Upper lobe of right lung (tissue), 1 donor: Measurements from ENCODE around the gene SMIM23. TPM values are rescaled to one million over a fixed set of nuclear protein-coding genes. Genes with fewer than 3 reads are reported as not detected.

Experiments
- ATAC-seq: fragments of 200-7000 bp; cut with Tn5 transposase; one replicate; pipeline ENCODE4 v1.9.1; 2020; ENCODE audit warnings: mild to moderate bottlenecking, moderate library complexity
- DNase-seq: peaks from one replicate; pipeline ENCODE4 v3.0.0-alpha.2; 2020
- H3K27ac ChIP-seq: fragments of 200-600 bp; one replicate; pipeline ENCODE4 v1.8.0; 2022
- H3K27me3 ChIP-seq: fragments of 200-600 bp; one replicate; pipeline ENCODE4 v1.8.0; 2022; ENCODE audit warnings: mild to moderate bottlenecking
- H3K36me3 ChIP-seq: fragments of 200-600 bp; one replicate; pipeline ENCODE4 v1.8.0; 2022
- H3K4me1 ChIP-seq: fragments of 200-600 bp; one replicate; pipeline ENCODE4 v1.8.0; 2022
- H3K4me3 ChIP-seq: fragments of 200-600 bp; one replicate; pipeline ENCODE4 v1.8.0; 2022; ENCODE audit warnings: mild to moderate bottlenecking
- H3K9me3 ChIP-seq: fragments of 200-600 bp; one replicate; pipeline ENCODE4 v1.8.0; 2022
- intact Hi-C: fragments of 100-400 bp; cut with DNase I; formaldehyde crosslinking; loops from one replicate; pipeline ENCODE4 v1.11.0; 2022
- total RNA-seq: library from RNA; stranded (reverse); fragmentation: NEBNext Ultra II Directional; extraction: Animal tissue kit (Norgen Biotek cat#: 25700); gene quantifications from one replicate; pipeline ENCODE4 v1.2.1, GENCODE V29; 2021
- TF ChIP-seq, protein P1 (sequence below): fragments of 200-600 bp; IDR thresholded peaks from one replicate; pipeline ENCODE4 v1.8.0; 2022; ENCODE audit warnings: antibody characterized with exemption
- donor health status: DM: no; HTN: yes; CAD: no; lungs with severe emphysema.

Gene SMIM23
- total RNA-seq, 1 donor from 2014 or later = not detected

GRCh38 chr5:171839112-171839511 is 53.5 kb downstream of the SMIM23 start:
- no peak for ATAC-seq
- Histone ChIP-seq H3K27me3 (no peaks in the 10 kb centered on the region), H3K27ac (no peak overlapping the region), H3K9me3 (no peaks in the 10 kb centered on the region), H3K36me3 (no peaks in the 10 kb centered on the region), H3K4me1 (peaks cover 9% of the 10 kb centered on the region), H3K4me3 (no peak overlapping the region)
- intact Hi-C loops = no loop called here
- TF ChIP-seq, protein P1, sequence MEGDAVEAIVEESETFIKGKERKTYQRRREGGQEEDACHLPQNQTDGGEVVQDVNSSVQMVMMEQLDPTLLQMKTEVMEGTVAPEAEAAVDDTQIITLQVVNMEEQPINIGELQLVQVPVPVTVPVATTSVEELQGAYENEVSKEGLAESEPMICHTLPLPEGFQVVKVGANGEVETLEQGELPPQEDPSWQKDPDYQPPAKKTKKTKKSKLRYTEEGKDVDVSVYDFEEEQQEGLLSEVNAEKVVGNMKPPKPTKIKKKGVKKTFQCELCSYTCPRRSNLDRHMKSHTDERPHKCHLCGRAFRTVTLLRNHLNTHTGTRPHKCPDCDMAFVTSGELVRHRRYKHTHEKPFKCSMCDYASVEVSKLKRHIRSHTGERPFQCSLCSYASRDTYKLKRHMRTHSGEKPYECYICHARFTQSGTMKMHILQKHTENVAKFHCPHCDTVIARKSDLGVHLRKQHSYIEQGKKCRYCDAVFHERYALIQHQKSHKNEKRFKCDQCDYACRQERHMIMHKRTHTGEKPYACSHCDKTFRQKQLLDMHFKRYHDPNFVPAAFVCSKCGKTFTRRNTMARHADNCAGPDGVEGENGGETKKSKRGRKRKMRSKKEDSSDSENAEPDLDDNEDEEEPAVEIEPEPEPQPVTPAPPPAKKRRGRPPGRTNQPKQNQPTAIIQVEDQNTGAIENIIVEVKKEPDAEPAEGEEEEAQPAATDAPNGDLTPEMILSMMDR = no peak
- no peak for DNase-seq

DNA sequence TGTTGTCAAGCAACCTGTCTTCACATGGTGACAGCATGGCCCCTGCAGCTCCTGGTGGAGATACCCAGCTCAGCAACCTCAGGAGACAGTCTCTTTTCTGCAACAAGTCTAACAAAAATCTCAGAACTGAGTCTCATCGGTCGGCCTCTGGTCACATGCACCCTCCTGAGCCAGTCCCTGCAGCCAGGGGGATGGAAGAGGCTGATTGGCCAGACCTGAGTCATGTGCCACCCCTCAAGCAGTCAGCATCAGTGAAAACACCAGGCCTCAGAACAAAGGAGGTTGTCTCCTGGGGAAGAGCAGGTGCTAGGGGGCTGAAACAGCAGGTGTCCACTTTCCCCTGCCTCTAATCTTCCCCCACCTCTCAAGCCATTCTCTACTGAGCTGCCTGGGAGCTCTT is 54.4 kb downstream of the SMIM23 start:
- no peaks in the 10 kb centered on the region for H3K9me3 ChIP-seq
- TF ChIP-seq, protein P1 = no peak
- no peaks in the 10 kb centered on the region for H3K36me3 ChIP-seq
- peaks cover 9% of the 10 kb centered on the region for H3K4me1 ChIP-seq
- ATAC-seq (no peak), DNase-seq (no peak)
- intact Hi-C loops = no loop called here
- H3K27me3 ChIP-seq = no peaks in the 10 kb centered on the region
- H3K4me3 ChIP-seq = no peak overlapping the region
- H3K27ac ChIP-seq = no peak overlapping the region

Other genes with a start within 250 kb of the SMIM23 start
- 61.8 TPM for gene FBXW11, start 220.8 kb downstream of the SMIM23 start, total RNA-seq